ENCODE data around the gene CBX6.

- TF ChIP-seq EZH2phosphoT487 (IDR thresholded peaks at IDR 0.05; ENCODE audit: low read depth) (no peak), CTCF (IDR thresholded peaks at IDR 0.05; ENCODE audit: low read depth, low read length) (no peak)
Measured at GRCh38 chr22:38886333-38886732, 14.3 kb upstream of the CBX6 start.
